ENCODE data around the gene PRR35. TPM values are rescaled to one million over a fixed set of nuclear protein-coding genes. Genes with fewer than 3 reads are reported as not detected.
"Not testable (repeated sequence)": the region's sequence is repeated elsewhere in the genome, so short reads cannot be mapped to it uniquely, and the experiment has no call there.

Gene PRR35
- total RNA-seq, 8 experiments from 2014 or later: 0.05 to 0.85 (median 0.24) TPM; not detected in 3

- Histone ChIP-seq H3K27ac (no peak overlapping the region), H3K4me3 (no peak overlapping the region), H3K4me1 (replicated peaks in 1 of 2) (peaks cover 5% of the 10 kb centered on the region in 2 donors)
- no peak for ATAC-seq (replicated peaks in 6 of 8)
- in situ Hi-C loops (cut with MboI; ENCODE audit: low pct_unique_long_range_greater_than_20kb in 2 of 9, low sequenced_read_pairs in 9 of 9, unreplicated experiment in 9 of 9): no loop called here
- 50% methylated on average over 2 of the region's 18 CpGs; no CpG with 5 or more reads in 9 of the 10 experiments for WGBS, 10 experiments
Observed at GRCh38 chr16:595094-595528, 34.9 kb downstream of the PRR35 start.

GRCh38 chr16:595942-596735 is 35.9 kb downstream of the PRR35 start:
- H3K4me3 ChIP-seq: no peak overlapping the region

GRCh38 chr16:596736-597060 is 36.5 kb downstream of the PRR35 start:
- no peaks in the 10 kb centered on the region for H3K4me1 ChIP-seq (replicated peaks in 1 of 2)
- in situ Hi-C loops (cut with MboI; ENCODE audit: low pct_unique_long_range_greater_than_20kb in 2 of 9, low sequenced_read_pairs in 9 of 9, unreplicated experiment in 9 of 9): no loop called here
- H3K27ac ChIP-seq: no peak overlapping the region
- whole genome bisulfite sequencing, 10 experiments: 95% methylated on average over 6 of the region's 12 CpGs; no CpG with 5 or more reads in 9 of the 10 experiments
- ATAC-seq (replicated peaks in 6 of 8): no peak
- H3K4me3 ChIP-seq: no peak overlapping the region

More at GRCh38 chr16:595942-596735, 35.9 kb downstream of the PRR35 start:
- WGBS, 10 experiments: 60 to 100% (median 83%) methylated on average over 1 to 22 of the region's 34 CpGs; no CpG with 5 or more reads in 4 of the 10 experiments
- ATAC-seq (replicated peaks in 6 of 8): no peak
- Histone ChIP-seq H3K4me1 (replicated peaks in 1 of 2) (no peaks in the 10 kb centered on the region), H3K27ac (no peak overlapping the region)
- in situ Hi-C loops (cut with MboI; ENCODE audit: low pct_unique_long_range_greater_than_20kb in 2 of 9, low sequenced_read_pairs in 9 of 9, unreplicated experiment in 9 of 9): no loop called here

- H3K4me3 ChIP-seq; H3K27ac ChIP-seq; ATAC-seq (replicated peaks in 6 of 8); in situ Hi-C loops (cut with MboI; ENCODE audit: low pct_unique_long_range_greater_than_20kb in 2 of 9, low sequenced_read_pairs in 9 of 9, unreplicated experiment in 9 of 9); H3K4me1 ChIP-seq (replicated peaks in 1 of 2): not testable (repeated sequence)
- 92 to 100% (median 100%) methylated on average over 1 to 5 of the region's 7 CpGs; no CpG with 5 or more reads in 3 of the 10 experiments for WGBS, 10 experiments
Observed at GRCh38 chr16:597655-598054, 37.5 kb downstream of the PRR35 start.

GRCh38 chr16:598823-599739 is 38.9 kb downstream of the PRR35 start:
- Histone ChIP-seq H3K4me1 (replicated peaks in 1 of 2) (no peaks in the 10 kb centered on the region), H3K4me3 (no peak overlapping the region), H3K27ac (no peak overlapping the region)
- ATAC-seq (replicated peaks in 6 of 8): peak in 2 of 8 experiments; percentile 13
- in situ Hi-C loops (cut with MboI; ENCODE audit: low pct_unique_long_range_greater_than_20kb in 2 of 9, low sequenced_read_pairs in 9 of 9, unreplicated experiment in 9 of 9): no loop called here
- 93 to 100% (median 100%) methylated on average over 2 to 8 of the region's 43 CpGs; no CpG with 5 or more reads in 5 of the 10 experiments for WGBS, 10 experiments

- H3K4me1 ChIP-seq (replicated peaks in 1 of 2): no peaks in the 10 kb centered on the region
- H3K4me3 ChIP-seq: no peak overlapping the region
- 0 to 90% (median 58%) methylated on average over 1 to 5 of the region's 7 CpGs; no CpG with 5 or more reads in 4 of the 10 experiments for WGBS, 10 experiments
- in situ Hi-C loops (cut with MboI; ENCODE audit: low pct_unique_long_range_greater_than_20kb in 2 of 9, low sequenced_read_pairs in 9 of 9, unreplicated experiment in 9 of 9): no loop called here
- ATAC-seq (replicated peaks in 6 of 8): peak in 5 of 8 experiments; percentile 26 to 65 (median 37)
- no peak overlapping the region for H3K27ac ChIP-seq
Observed at GRCh38 chr16:600781-601180, 40.6 kb downstream of the PRR35 start.

- H3K4me1 ChIP-seq (replicated peaks in 1 of 2): no peaks in the 10 kb centered on the region
- WGBS, 10 experiments: 44 to 100% (median 92%) methylated on average over 1 to 5 of the region's 5 CpGs
- ATAC-seq (replicated peaks in 6 of 8): peak in 1 of 8 experiments; percentile 60
- H3K27ac ChIP-seq: no peak overlapping the region
- no peak overlapping the region for H3K4me3 ChIP-seq
- in situ Hi-C loops (cut with MboI; ENCODE audit: low pct_unique_long_range_greater_than_20kb in 2 of 9, low sequenced_read_pairs in 9 of 9, unreplicated experiment in 9 of 9): no loop called here
Observed at GRCh38 chr16:603933-604332, 43.7 kb downstream of the PRR35 start.

GRCh38 chr16:606656-607307 is 46.6 kb downstream of the PRR35 start:
- 95 to 100% (median 97%) methylated on average over 4 to 10 of the region's 22 CpGs; no CpG with 5 or more reads in 6 of the 10 experiments for WGBS, 10 experiments
- Histone ChIP-seq H3K4me1 (replicated peaks in 1 of 2) (peaks cover 0 to 14% of the 10 kb centered on the region in 2 donors), H3K27ac (no peak overlapping the region), H3K4me3 (no peak overlapping the region)
- in situ Hi-C loops (cut with MboI; ENCODE audit: low pct_unique_long_range_greater_than_20kb in 2 of 9, low sequenced_read_pairs in 9 of 9, unreplicated experiment in 9 of 9): no loop called here
- ATAC-seq (replicated peaks in 6 of 8): no peak

- in situ Hi-C loops (cut with MboI; ENCODE audit: low pct_unique_long_range_greater_than_20kb in 2 of 9, low sequenced_read_pairs in 9 of 9, unreplicated experiment in 9 of 9): no loop called here
- Histone ChIP-seq H3K27ac (no peak overlapping the region), H3K4me1 (replicated peaks in 1 of 2) (peaks cover 0 to 14% of the 10 kb centered on the region in 2 donors), H3K4me3 (no peak overlapping the region)
- 40 to 100% (median 77%) methylated on average over 1 to 6 of the region's 10 CpGs; no CpG with 5 or more reads in 3 of the 10 experiments for WGBS, 10 experiments
- ATAC-seq (replicated peaks in 6 of 8): no peak
Observed at GRCh38 chr16:608019-608418, 47.8 kb downstream of the PRR35 start.

- in situ Hi-C loops (cut with MboI; ENCODE audit: low pct_unique_long_range_greater_than_20kb in 2 of 9, low sequenced_read_pairs in 9 of 9, unreplicated experiment in 9 of 9): no loop called here
- H3K4me1 ChIP-seq (replicated peaks in 1 of 2): peaks cover 0 to 14% of the 10 kb centered on the region in 2 donors
- ATAC-seq (replicated peaks in 6 of 8): no peak
Observed at GRCh38 chr16:609316-609715, 49.1 kb downstream of the PRR35 start.

GRCh38 chr16:609984-610383 is 49.8 kb downstream of the PRR35 start:
- in situ Hi-C loops (cut with MboI; ENCODE audit: low pct_unique_long_range_greater_than_20kb in 2 of 9, low sequenced_read_pairs in 9 of 9, unreplicated experiment in 9 of 9): no loop called here
- no peak overlapping the region for H3K4me3 ChIP-seq
- WGBS, 10 experiments: 60 to 100% (median 90%) methylated on average over 1 to 5 of the region's 14 CpGs; no CpG with 5 or more reads in 3 of the 10 experiments
- no peak for ATAC-seq (replicated peaks in 6 of 8)
- peaks cover 0 to 14% of the 10 kb centered on the region in 2 donors for H3K4me1 ChIP-seq (replicated peaks in 1 of 2)
- H3K27ac ChIP-seq: peak overlapping the region in 1 of 2 donors; percentile 74

More at GRCh38 chr16:609316-609715, 49.1 kb downstream of the PRR35 start:
- Histone ChIP-seq H3K4me3 (no peak overlapping the region), H3K27ac (no peak overlapping the region)
- WGBS, 10 experiments: 94 to 100% (median 97%) methylated on average over 5 to 11 of the region's 13 CpGs; no CpG with 5 or more reads in 3 of the 10 experiments

GRCh38 chr16:610513-611381 is 50.6 kb downstream of the PRR35 start:
- in situ Hi-C loops (cut with MboI; ENCODE audit: low pct_unique_long_range_greater_than_20kb in 2 of 9, low sequenced_read_pairs in 9 of 9, unreplicated experiment in 9 of 9): no loop called here
- H3K27ac ChIP-seq: peak overlapping the region in 1 of 2 donors; percentile 74
- H3K4me3 ChIP-seq: no peak overlapping the region
- peak; percentile 18 to 92 (median 82) for ATAC-seq (replicated peaks in 6 of 8)
- peaks cover 0 to 14% of the 10 kb centered on the region in 2 donors for H3K4me1 ChIP-seq (replicated peaks in 1 of 2)
- 20 to 100% (median 72%) methylated on average over 1 to 9 of the region's 28 CpGs; no CpG with 5 or more reads in 6 of the 10 experiments for WGBS, 10 experiments

Data from motor neuron (in vitro differentiated cells).